ENCODE results near the gene EIF5. TPM values are rescaled to one million over a fixed set of nuclear protein-coding genes. Genes with fewer than 3 reads are reported as not detected.

The EIF5 gene
- polyA plus RNA-seq, 1 experiment = 477 TPM

GRCh38 chr14:103390605-103391004 is 56.6 kb downstream of the EIF5 start:
- H3K27me3 ChIP-seq (ENCODE audit: control insufficient read depth, insufficient read depth, low read length) = no peaks in the 10 kb centered on the region
- CTCF ChIA-PET = interaction anchor here (0.6 to 5.1 kb wide), 26 partner anchors 9 to 796 kb away, joined by 3 to 35 read pairs (median 5); partner anchors contain the start of gene EIF5
- TF ChIP-seq CTCF (IDR thresholded peaks at IDR 0.05; ENCODE audit: low read depth, low read length) = no peak
- H3K9me3 ChIP-seq (ENCODE audit: control insufficient read depth, insufficient read depth, low read length) = no peaks in the 10 kb centered on the region; the same call in 1 of the 2 replicates
- peak overlapping the region; percentile 22 for H3K27ac ChIP-seq (ENCODE audit: low read depth, low read length)
- no peak for DNase-seq (ENCODE audit: low read depth, low spot score)
- H3K4me3 ChIP-seq (ENCODE audit: low read depth, low read length) = no peak overlapping the region
- POLR2A ChIA-PET = interaction anchor here (0.7 to 1.6 kb wide), 7 partner anchors 45 to 275 kb away, joined by 3 to 6 read pairs (median 4); partner anchors contain the start of gene EIF5

- POLR2A ChIA-PET = interaction anchor here (0.7 to 1.6 kb wide), 8 partner anchors 27 to 276 kb away, joined by 3 to 6 read pairs (median 4); partner anchors contain the start of gene EIF5
- no peak overlapping the region for H3K27ac ChIP-seq (ENCODE audit: low read depth, low read length)
- peak; percentile 49 for DNase-seq (ENCODE audit: low read depth, low spot score)
- no peaks in the 10 kb centered on the region for H3K9me3 ChIP-seq (ENCODE audit: control insufficient read depth, insufficient read depth, low read length)
- no peaks in the 10 kb centered on the region for H3K27me3 ChIP-seq (ENCODE audit: control insufficient read depth, insufficient read depth, low read length)
- peak; percentile 76 for TF ChIP-seq CTCF (IDR thresholded peaks at IDR 0.05; ENCODE audit: low read depth, low read length)
- CTCF ChIA-PET = interaction anchor here (0.7 to 5.1 kb wide), 22 partner anchors 9 to 797 kb away, joined by 3 to 35 read pairs (median 4); partner anchors contain the start of gene EIF5
- H3K4me3 ChIP-seq (ENCODE audit: low read depth, low read length) = no peak overlapping the region
Observed at GRCh38 chr14:103391048-103391447, 57.0 kb downstream of the EIF5 start.

GRCh38 chr14:103392106-103392505 is 58.1 kb downstream of the EIF5 start:
- Histone ChIP-seq H3K9me3 (ENCODE audit: control insufficient read depth, insufficient read depth, low read length) (no peaks in the 10 kb centered on the region), H3K27me3 (ENCODE audit: control insufficient read depth, insufficient read depth, low read length) (no peaks in the 10 kb centered on the region), H3K4me3 (ENCODE audit: low read depth, low read length) (no peak overlapping the region), H3K27ac (ENCODE audit: low read depth, low read length) (peak overlapping the region; percentile 25)
- no peak for DNase-seq (ENCODE audit: low read depth, low spot score)
- ChIA-PET CTCF (interaction anchor here (0.6 to 5.1 kb wide), 11 partner anchors 8 to 138 kb away, joined by 3 to 35 read pairs (median 6); no protein-coding TSS in a partner anchor), POLR2A (interaction anchor here (0.6 to 1.4 kb wide), 2 partner anchors 58 to 78 kb away, joined by 3 read pairs; partner anchors contain the start of gene EIF5)
- TF ChIP-seq CTCF (IDR thresholded peaks at IDR 0.05; ENCODE audit: low read depth, low read length) = no peak

GRCh38 chr14:103392572-103392971 is 58.5 kb downstream of the EIF5 start:
- Histone ChIP-seq H3K27ac (ENCODE audit: low read depth, low read length) (no peak overlapping the region), H3K9me3 (ENCODE audit: control insufficient read depth, insufficient read depth, low read length) (no peaks in the 10 kb centered on the region), H3K27me3 (ENCODE audit: control insufficient read depth, insufficient read depth, low read length) (no peaks in the 10 kb centered on the region), H3K4me3 (ENCODE audit: low read depth, low read length) (no peak overlapping the region)
- ChIA-PET CTCF (interaction anchor here (0.6 to 5.1 kb wide), 9 partner anchors 8 to 72 kb away, joined by 3 to 35 read pairs (median 5); no protein-coding TSS in a partner anchor), POLR2A (interaction anchor here (0.6 to 1.4 kb wide), 2 partner anchors 59 to 78 kb away, joined by 3 read pairs; partner anchors contain the start of gene EIF5)
- no peak for DNase-seq (ENCODE audit: low read depth, low spot score)
- no peak for TF ChIP-seq CTCF (IDR thresholded peaks at IDR 0.05; ENCODE audit: low read depth, low read length)

- no peaks in the 10 kb centered on the region for H3K27me3 ChIP-seq (ENCODE audit: control insufficient read depth, insufficient read depth, low read length)
- no peak for DNase-seq (ENCODE audit: low read depth, low spot score)
- TF ChIP-seq CTCF (IDR thresholded peaks at IDR 0.05; ENCODE audit: low read depth, low read length) = no peak
- ChIA-PET CTCF (interaction anchor here (0.6 to 5.1 kb wide), 15 partner anchors 9 to 71 kb away, joined by 3 to 35 read pairs (median 6); no protein-coding TSS in a partner anchor), POLR2A (interaction anchor here (1.4 kb wide), 1 partner anchor 59 kb away, joined by 3 read pairs; the partner anchor contains the start of gene EIF5)
- no peaks in the 10 kb centered on the region for H3K9me3 ChIP-seq (ENCODE audit: control insufficient read depth, insufficient read depth, low read length)
- no peak overlapping the region for H3K27ac ChIP-seq (ENCODE audit: low read depth, low read length)
- no peak overlapping the region for H3K4me3 ChIP-seq (ENCODE audit: low read depth, low read length)
Observed at GRCh38 chr14:103393070-103393469, 59.0 kb downstream of the EIF5 start.
